Measurements from ENCODE around the gene LYG2.
"Not testable (repeated sequence)": the region's sequence is repeated elsewhere in the genome, so short reads cannot be mapped to it uniquely, and the experiment has no call there.

LYG2 gene

GRCh38 chr2:99240431-99240830, 15.0 kb downstream of the LYG2 start:
- Mint-ChIP-seq H3K9me3 (peaks cover 0 to 7% of the 10 kb centered on the region in 2 donors), H3K27me3 (no peaks in the 10 kb centered on the region), H3K27ac (no peak overlapping the region), H3K4me3 (no peak overlapping the region), H3K4me1 (no peaks in the 10 kb centered on the region)
- ATAC-seq, result no peak
- no peak for DNase-seq

GRCh38 chr2:99238599-99238998, 16.9 kb downstream of the LYG2 start:
- DNase-seq (no peak), ATAC-seq (no peak)
- H3K4me1 Mint-ChIP-seq, result no peaks in the 10 kb centered on the region
- no peak overlapping the region for H3K27ac Mint-ChIP-seq
- no peaks in the 10 kb centered on the region for H3K27me3 Mint-ChIP-seq
- H3K4me3 Mint-ChIP-seq, result no peak overlapping the region
- H3K9me3 Mint-ChIP-seq, result peaks cover 0 to 24% of the 10 kb centered on the region in 2 donors

DNA sequence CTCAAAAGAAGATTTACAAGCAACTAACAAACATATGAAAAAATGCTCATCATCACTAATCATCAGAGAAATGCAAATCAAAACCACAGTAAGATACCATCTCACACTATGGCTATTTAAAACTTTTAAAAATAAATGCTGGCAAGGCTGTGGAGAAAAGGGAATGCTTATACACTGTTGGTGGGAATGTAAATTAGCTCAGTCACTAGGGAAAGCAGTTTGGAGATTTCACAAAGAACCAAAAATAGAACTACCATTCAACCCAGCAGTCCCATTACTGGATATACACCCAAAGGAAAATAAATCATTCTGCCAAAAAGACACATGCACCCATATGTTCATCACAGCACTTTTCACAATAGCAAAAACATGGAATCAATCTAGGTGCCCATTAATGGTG, 22.3 kb downstream of the LYG2 start:
- peaks cover 0 to 62% of the 10 kb centered on the region in 2 donors for H3K9me3 Mint-ChIP-seq
- H3K27ac Mint-ChIP-seq, H3K4me3 Mint-ChIP-seq, ATAC-seq, H3K27me3 Mint-ChIP-seq, DNase-seq, H3K4me1 Mint-ChIP-seq: not testable (repeated sequence)

DNA sequence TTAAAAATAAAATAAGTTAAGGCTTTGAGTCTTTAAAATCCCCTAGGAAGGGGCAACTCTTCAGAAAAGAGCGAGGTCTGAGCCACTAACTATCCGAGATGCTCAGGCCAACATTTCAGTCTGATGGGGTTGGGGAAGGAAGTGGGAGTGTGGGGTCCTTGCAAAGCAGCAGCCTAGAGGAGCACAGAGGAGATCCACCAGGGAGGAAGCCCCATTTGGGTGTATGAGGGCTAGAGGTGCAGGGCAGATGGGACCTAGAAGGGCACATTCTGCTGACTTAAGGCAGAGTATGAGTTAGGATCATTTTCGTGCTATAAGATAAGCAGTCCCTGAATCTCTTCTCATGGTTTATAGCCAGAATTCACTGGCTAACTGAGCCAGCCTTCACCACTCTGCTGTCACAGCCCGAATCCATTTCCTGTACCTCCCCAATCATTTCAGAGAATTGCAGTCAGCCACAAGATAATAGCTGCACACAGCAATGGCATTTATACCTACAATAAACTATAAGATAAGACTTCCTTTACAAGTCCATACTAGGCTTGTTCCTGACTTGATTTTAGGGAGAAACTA, 37.5 kb downstream of the LYG2 start:
- H3K4me1 Mint-ChIP-seq, result no peaks in the 10 kb centered on the region
- H3K4me3 Mint-ChIP-seq, result no peak overlapping the region
- H3K9me3 Mint-ChIP-seq, result no peaks in the 10 kb centered on the region
- DNase-seq (no peak), ATAC-seq (no peak)
- no peak overlapping the region for H3K27ac Mint-ChIP-seq
- H3K27me3 Mint-ChIP-seq, result no peaks in the 10 kb centered on the region

DNA sequence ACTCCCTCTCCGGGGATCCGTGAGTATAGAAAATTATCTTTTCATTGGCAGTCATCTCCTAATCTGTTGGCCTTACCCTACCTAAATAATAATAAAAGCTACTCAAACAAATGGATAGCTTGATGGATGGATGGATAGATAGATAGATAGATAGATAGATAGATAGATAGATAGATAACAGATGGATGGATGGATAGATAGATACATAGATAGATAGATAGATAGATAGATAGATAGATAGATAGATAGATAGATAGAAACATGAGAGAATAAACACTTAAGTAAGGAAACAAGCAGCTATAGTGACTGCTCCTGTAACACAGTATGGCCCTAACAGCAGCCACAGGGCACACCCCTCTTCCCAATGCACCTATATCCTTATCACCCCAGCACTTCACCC, 39.4 kb downstream of the LYG2 start:
- H3K4me1 Mint-ChIP-seq, result no peaks in the 10 kb centered on the region
- no peak overlapping the region for H3K27ac Mint-ChIP-seq
- DNase-seq, result no peak
- H3K4me3 Mint-ChIP-seq, result no peak overlapping the region
- H3K27me3 Mint-ChIP-seq, result no peaks in the 10 kb centered on the region
- H3K9me3 Mint-ChIP-seq, result no peaks in the 10 kb centered on the region
- ATAC-seq, result no peak

GRCh38 chr2:99205491-99205890, 50.0 kb downstream of the LYG2 start:
- Mint-ChIP-seq H3K9me3 (peaks cover 0 to 6% of the 10 kb centered on the region in 2 donors), H3K4me3 (no peak overlapping the region), H3K4me1 (peaks cover 5% of the 10 kb centered on the region), H3K27me3 (no peaks in the 10 kb centered on the region), H3K27ac (no peak overlapping the region)
- no peak for DNase-seq
- ATAC-seq, result no peak

DNA sequence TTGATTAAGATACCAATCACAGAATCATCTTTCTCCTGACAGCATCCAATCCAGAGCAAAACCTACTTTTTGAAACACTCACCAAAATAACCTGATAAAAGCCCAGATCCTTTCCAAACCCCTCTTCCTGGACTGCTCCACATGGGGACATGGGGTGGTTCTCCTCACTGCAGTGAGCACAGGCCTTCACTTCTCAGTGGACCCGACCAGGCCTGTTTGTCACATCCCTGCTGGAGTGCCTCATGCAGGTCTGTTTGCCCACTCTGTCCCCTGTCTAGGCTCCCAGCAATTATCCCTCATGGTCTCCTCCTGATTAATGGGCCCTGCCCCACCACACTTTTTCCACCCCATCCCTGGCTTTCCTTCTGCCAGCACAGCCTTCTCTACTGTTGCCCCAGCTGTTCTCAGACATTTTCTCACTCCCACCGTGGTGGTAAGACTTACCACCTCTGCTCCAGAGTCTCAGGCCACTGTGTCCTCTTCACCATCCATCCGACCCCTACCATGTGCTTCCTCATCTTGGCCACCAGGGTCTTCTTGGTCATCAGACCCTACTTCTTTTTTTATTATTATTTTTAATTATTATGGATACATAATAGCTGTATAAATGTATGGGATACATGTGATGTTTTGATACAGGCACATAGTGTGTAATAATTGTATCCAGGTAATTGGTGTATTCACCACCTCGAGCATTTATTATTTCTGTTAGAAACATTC, 53.3 kb downstream of the LYG2 start:
- peak overlapping the region in 1 of 2 donors; percentile 19 for H3K27ac Mint-ChIP-seq
- H3K4me3 Mint-ChIP-seq, result no peak overlapping the region
- H3K27me3 Mint-ChIP-seq, result no peaks in the 10 kb centered on the region
- ATAC-seq (no peak), DNase-seq (no peak)
- no peaks in the 10 kb centered on the region for H3K4me1 Mint-ChIP-seq
- peaks cover 0 to 6% of the 10 kb centered on the region in 2 donors for H3K9me3 Mint-ChIP-seq

GRCh38 chr2:99200076-99200800, 55.2 kb downstream of the LYG2 start:
- no peak for DNase-seq
- Mint-ChIP-seq H3K27me3 (no peaks in the 10 kb centered on the region), H3K4me1 (no peaks in the 10 kb centered on the region), H3K9me3 (no peaks in the 10 kb centered on the region), H3K4me3 (no peak overlapping the region), H3K27ac (peak overlapping the region in 1 of 2 donors; percentile 67)
- no peak for ATAC-seq

GRCh38 chr2:99198103-99198841, 57.2 kb downstream of the LYG2 start:
- H3K27me3 Mint-ChIP-seq, result no peaks in the 10 kb centered on the region
- no peak overlapping the region for H3K4me3 Mint-ChIP-seq
- H3K27ac Mint-ChIP-seq, result no peak overlapping the region
- no peak for ATAC-seq
- DNase-seq, result no peak
- no peaks in the 10 kb centered on the region for H3K9me3 Mint-ChIP-seq
- H3K4me1 Mint-ChIP-seq, result no peaks in the 10 kb centered on the region

GRCh38 chr2:99192364-99192763, 63.1 kb downstream of the LYG2 start:
- not testable (repeated sequence) for H3K27ac Mint-ChIP-seq, DNase-seq, H3K9me3 Mint-ChIP-seq, H3K27me3 Mint-ChIP-seq, H3K4me1 Mint-ChIP-seq, H3K4me3 Mint-ChIP-seq, ATAC-seq
